Measurements from ENCODE around the gene TNFAIP3.

Gene TNFAIP3

DNA sequence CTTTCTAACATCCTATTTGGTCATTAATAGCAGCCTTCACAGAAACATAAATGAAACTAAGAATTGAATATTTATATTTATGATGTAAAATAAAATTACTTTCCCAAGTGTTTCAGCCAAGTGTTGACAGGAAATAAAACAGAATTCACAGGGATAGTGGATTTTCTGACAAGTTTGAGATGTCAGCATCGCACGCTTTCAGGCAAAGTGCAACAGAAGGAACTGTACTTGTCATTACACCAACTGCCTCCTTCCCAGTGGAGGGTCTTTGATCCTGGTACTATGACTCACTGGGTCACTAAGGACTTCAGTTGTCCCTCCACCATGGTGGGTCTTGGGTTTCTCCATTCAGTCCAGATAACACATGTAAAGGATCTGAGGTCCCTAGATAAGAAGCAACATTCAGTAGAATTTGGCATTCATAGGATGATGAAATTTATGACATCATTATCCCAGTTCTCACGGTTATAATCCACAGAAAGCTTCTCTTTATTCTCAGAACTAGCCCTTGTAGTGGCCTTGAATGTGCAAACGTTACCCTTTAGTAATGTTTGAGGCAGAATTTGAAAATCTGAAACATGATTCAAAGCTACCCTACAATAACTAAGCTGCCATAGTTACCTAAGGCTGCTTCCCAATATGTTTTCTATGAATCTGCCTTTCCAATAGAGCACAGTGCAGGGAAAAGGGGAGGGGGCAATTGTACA is 3.8 kb upstream of the TNFAIP3 start:
- no peak overlapping the region for H3K4me3 ChIP-seq (ENCODE audit: low read depth, low read length)

- H3K4me3 ChIP-seq (ENCODE audit: low read depth, low read length): no peak overlapping the region
Measured at GRCh38 chr6:137864812-137865508, 2.1 kb upstream of the TNFAIP3 start.

DNA sequence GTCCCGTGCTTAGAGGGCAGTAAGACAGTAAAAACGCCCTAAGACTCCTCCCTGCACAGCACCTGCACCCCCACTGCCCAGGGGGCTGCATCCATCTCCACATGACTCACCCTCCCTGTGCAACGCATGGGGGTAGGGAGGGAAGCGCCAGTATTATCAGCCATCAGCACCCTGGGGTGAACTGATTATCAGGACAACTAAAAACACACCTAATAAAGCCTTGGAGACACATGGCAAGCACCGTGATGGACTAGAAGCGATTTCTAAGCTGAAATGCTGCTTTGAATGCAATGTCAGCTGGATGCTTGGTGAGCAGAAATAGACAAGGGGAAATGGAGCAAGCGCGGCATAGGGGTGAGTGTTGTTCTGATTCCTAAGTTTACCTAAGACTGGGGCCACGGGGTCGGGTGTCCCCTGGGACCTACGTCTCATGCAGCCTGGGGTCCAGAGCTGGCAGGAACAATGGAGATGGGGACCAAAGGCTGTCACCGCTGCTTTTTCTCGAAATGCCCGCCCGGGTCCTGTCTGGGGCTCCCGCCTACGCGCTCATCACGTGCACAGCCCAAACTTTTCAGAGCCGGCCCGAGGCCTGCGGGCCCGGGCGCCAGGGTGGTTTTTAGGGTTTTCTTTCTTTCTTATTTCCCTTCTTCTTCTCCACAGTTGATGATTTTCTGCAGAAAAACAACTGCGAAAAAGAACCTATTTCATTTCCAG is 702 bp upstream of the TNFAIP3 start:
- peak overlapping the region; percentile 45 for H3K4me3 ChIP-seq (ENCODE audit: low read depth, low read length)

DNA sequence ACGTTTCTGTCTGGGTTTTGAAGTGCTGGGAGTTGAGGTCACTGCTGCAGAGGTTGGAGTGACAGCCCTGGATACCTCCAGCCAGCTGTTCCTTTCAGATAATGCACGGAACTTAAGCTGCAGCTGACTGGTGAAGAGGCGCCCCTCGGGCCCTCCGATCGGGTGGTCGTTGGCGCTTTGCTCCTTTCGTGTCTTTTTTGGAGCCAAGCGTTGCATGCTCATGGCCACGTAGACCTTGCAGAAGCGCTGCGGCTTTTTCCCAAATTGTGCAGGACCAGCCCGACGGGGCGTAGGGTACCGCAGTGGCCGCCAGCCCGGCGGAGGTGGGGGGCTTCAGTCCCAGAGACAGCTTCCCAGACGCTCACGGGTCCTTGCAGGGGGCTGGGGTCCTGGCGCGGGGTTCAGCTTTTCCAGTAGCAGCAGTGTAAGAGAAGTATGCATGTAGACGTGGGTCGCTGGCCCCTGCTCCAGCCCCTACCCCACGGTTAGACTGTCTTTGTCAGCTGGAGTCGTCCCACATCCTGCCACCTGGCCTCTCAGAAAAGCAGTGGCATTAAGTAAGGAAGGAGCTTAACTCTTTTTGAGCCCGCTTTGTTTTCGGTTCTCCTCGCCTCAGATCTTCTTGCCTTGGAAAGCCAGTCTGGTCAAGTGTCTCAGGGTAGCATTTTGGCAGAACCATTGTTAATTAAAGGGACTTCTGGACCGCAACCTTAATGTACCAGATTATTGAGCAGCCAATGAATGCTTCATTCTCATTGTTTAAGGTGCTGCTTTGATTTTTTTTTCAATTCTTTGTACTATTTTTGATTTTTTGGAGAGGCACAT is 838 bp downstream of the TNFAIP3 start:
- H3K4me3 ChIP-seq (ENCODE audit: low read depth, low read length): peak overlapping the region; percentile 62

GRCh38 chr6:137868721-137869548 is 1.9 kb downstream of the TNFAIP3 start:
- no peak overlapping the region for H3K4me3 ChIP-seq (ENCODE audit: low read depth, low read length)

DNA sequence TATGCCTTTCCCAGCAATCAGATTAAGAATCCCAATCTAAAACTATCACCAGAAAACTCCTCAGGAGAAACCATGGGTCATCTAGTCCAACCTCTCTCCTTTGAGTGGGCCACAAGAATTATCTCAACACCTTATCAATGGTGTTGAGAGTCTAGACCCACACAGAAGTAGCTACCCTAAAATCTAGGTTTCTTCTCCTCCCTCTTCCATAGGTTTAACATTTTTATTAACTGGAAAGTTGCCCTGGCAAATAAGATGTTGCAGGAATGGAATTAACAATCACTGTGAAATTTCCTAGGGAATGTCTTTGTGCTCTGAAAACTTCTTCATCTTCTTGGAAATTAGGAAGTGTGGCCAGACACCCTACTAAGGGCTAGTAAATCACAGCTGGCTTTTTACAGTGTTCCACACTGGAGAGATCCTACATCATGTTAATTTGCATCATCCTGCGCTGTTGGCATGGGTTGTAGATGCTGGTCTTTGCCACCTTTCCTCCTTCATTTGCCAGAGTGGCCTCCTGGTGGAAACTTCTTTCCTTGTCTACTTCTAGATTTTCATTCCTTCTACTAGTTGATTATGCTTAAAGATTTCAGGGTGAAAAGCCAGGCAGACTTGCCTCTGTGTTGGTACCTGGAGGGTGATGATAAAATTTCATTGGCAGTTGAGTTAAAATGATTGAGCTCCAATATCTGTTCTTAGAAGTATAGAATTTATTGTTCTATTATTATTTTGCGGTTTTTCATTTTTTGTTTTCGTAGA is 2.7 kb downstream of the TNFAIP3 start:
- H3K4me3 ChIP-seq (ENCODE audit: low read depth, low read length): no peak overlapping the region

- no peak overlapping the region for H3K4me3 ChIP-seq (ENCODE audit: low read depth, low read length)
Measured at GRCh38 chr6:137870308-137870644, 3.2 kb downstream of the TNFAIP3 start.

DNA sequence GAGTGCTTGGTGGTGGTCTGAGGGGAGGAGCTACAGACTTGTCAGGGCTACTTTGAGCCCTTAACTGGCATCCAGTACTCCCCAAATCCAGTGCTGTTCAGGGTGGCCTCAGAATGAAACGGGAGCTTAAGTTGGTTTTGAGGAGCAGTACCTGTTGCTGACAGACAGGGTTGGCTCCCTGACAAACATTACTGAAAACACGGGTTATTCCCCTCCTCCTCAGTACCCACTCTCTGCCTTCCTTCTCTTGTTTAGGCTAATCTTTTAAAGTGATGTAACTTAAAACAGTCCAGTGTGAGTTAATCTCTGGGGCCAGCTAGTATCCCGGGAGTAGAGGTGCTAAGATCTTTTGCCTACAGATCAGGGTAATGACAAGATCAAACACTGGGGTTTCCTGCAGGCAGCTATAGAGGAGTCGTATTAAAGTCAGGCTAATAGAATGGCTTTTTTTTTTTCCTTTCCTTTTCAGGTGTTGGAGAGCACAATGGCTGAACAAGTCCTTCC is 3.7 kb downstream of the TNFAIP3 start:
- H3K4me3 ChIP-seq (ENCODE audit: low read depth, low read length): no peak overlapping the region

DNA sequence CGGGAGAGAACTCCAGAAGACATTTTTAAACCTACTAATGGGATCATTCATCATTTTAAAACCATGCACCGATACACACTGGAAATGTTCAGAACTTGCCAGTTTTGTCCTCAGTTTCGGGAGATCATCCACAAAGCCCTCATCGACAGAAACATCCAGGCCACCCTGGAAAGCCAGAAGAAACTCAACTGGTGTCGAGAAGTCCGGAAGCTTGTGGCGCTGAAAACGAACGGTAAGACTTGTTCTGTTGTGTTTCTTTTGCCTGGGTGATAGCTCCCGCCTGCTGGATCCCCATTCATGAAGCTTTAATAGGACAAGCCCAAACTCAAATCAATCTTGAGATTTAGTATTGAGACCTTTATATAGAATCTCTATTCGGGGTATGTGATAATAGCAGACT is 4.2 kb downstream of the TNFAIP3 start:
- no peak overlapping the region for H3K4me3 ChIP-seq (ENCODE audit: low read depth, low read length)

GRCh38 chr6:137871831-137872454 is 4.9 kb downstream of the TNFAIP3 start:
- H3K4me3 ChIP-seq (ENCODE audit: low read depth, low read length): no peak overlapping the region

DNA sequence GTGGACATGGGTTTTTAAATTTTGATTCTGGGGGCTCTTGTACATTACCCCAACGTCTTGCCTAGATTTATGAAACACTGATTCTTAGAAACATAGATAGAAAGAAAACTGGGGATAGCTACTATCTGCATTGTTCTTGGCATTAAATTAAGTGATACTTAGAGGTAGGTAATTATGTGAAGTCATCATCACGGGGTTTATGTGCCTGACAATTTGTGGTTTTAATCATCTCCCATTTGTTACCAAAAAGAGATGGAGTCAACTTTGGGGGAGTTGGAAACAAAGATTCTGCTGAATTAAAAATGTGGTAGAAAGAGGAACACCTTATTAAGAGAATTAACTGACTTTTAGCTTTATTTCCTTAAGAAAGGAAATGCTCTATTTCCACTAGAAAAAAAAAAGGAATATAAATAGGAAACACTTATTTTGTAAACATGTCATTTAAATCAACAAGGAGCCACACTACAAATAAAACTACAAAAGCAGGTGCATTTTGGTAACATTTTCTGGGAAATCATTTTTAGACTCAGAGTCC is 5.6 kb downstream of the TNFAIP3 start:
- no peak overlapping the region for H3K4me3 ChIP-seq (ENCODE audit: low read depth, low read length)

DNA sequence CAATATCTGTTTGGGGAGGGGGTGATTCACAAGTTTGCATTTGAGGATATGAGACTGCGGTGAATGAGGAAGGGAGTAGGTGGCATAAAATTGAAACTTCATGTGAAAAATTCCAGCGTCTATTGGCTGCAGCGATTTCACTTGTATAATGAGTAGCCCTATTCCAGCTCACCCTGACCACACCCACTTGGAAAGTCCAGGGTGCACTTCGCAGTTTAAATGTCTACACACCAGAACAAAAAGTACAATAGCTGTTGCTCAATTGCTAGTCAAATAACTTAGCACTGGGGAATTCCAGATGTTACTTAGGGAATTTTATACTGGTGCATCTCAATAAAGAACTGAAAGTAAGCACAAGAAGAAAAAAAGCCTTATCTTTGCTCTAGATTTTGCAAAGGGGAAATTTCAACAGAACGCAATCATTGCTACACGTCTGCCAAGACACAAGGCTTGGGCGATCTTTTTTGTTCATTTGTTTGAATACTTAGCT is 6.3 kb downstream of the TNFAIP3 start:
- no peak overlapping the region for H3K4me3 ChIP-seq (ENCODE audit: low read depth, low read length)

- H3K4me3 ChIP-seq (ENCODE audit: low read depth, low read length): no peak overlapping the region
Measured at GRCh38 chr6:137874204-137875057, 7.4 kb downstream of the TNFAIP3 start.

DNA sequence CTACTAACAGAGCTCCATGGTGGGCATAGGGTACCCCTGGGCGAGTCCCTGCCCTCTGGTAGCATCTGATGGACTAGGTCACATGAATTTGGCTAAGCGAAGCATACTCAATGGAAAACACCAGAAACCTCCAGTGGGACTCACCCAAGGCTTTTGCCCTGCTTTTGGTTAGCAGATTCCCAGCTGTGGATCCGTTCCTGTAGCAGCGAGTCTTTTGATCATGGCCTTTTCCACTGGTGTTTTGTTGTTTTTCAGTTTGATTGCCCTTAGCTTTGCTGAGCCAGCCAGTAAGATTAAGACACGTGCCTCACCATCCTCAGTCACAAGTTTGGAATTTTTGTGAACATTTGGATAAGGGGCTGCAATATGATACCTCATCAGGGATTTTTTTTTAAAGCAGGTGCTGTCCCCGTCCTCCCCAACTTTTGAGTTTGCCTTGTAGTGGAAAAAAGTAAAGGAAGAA is 8.0 kb downstream of the TNFAIP3 start:
- no peak overlapping the region for H3K4me3 ChIP-seq (ENCODE audit: low read depth, low read length)

DNA sequence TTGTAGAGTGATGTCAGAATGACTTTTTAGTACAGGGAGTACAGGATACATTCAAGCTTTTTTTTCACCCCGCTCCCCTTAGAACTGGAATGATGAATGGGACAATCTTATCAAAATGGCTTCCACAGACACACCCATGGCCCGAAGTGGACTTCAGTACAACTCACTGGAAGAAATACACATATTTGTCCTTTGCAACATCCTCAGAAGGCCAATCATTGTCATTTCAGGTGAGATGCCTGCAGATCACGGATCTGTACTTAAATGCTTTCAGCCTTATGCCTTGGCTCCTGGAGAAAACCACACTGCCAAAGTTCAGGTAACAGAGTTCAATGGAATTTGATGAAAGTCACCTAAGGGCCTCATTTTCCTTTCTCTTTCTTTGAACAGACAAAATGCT is 8.5 kb downstream of the TNFAIP3 start:
- no peak overlapping the region for H3K4me3 ChIP-seq (ENCODE audit: low read depth, low read length)

DNA sequence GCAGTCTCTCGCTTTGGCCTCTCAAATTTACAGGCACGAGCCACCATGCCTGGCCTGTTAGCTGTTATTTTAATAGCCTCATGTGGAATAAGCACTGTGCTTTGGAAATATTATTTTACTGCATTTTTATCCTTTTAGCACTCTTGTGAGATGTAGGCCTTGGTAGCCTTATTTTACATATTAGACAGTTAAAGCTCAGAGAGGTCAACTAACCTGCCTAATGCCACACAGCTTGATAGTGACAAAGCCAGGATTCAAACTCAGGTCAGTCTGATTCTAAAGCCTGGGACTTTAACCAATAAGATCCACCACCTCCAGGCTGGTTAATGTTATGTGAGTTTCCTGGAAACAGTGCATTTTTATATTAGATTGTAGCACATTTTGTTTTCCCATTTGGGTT is 9.5 kb downstream of the TNFAIP3 start:
- H3K4me3 ChIP-seq (ENCODE audit: low read depth, low read length): no peak overlapping the region

DNA sequence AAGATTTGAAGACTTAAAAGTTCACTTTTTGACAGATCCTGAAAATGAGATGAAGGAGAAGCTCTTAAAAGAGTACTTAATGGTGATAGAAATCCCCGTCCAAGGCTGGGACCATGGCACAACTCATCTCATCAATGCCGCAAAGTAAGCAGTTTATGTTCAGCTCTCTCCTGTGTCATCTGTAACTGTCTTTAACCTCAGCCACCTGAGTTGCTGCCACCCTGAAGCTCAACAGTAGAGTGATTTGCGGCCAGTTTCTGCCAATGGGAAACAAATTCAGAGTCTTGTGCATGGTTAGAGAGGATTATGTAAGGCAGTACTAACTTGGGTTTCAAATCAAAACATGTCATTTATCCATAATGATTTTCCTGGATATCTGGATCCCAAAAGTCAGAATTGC is 10.1 kb downstream of the TNFAIP3 start:
- H3K4me3 ChIP-seq (ENCODE audit: low read depth, low read length): no peak overlapping the region

DNA sequence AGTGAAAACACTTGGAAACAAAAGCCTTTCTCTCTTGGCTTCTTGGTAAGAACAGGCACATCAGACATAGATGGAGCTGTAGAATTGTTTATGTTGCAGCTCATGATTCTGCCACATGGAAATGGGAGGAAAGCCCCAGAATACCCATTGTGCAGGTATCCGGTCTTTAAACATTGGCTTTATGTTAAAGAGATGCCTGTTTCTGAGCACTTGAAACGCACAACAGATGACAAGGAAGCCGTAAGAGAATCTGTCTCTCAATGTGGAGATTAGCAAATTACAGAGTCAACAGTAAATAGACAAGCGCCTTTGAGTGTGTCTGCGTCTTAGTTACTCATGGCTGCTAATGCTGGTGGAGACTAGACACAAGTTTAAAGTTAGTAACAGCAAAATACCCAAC is 10.5 kb downstream of the TNFAIP3 start:
- no peak overlapping the region for H3K4me3 ChIP-seq (ENCODE audit: low read depth, low read length)
